K562 (cell line): ENCODE measurements around the gene TJAP1. TPM values are rescaled to one million over a fixed set of nuclear protein-coding genes. Genes with fewer than 3 reads are reported as not detected.

Source experiments
- ADNP ChIP-seq: fragments of 200-800 bp; sonication (Bioruptor generic); IDR thresholded peaks from 2 replicates; pipeline ENCODE4 v1.6.1; 2016; ENCODE audit warnings: missing genetic modification characterization, missing compliant biosample characterization
- CXXC5 ChIP-seq: fragments of 250-450 bp; sonication (Bioruptor Pico); IDR thresholded peaks from 2 replicates; pipeline ENCODE4 v1.8.0; 2022; ENCODE audit warnings: inconsistent platforms, mild to moderate bottlenecking, moderate library complexity
- E2F1 ChIP-seq: sonication (generic); formaldehyde crosslinking; IDR thresholded peaks from 2 replicates; pipeline ENCODE4 v1.8.1; 2023; ENCODE audit warnings: mild to moderate bottlenecking, missing genetic modification reagents, moderate library complexity
- EP300 ChIP-seq: IDR thresholded peaks from 2 replicates; pipeline ENCODE4 v1.6.1; 2012; ENCODE audit warnings: low read length, improper control_type of control experiment
- EWSR1 ChIP-seq: fragments of 450-650 bp; IDR thresholded peaks from 2 replicates; pipeline ENCODE4 v1.6.1; 2018; ENCODE audit warnings: borderline replicate concordance, mild to moderate bottlenecking, low read depth, moderate library complexity; ENCODE audit not compliant: partially characterized antibody
- FIP1L1 ChIP-seq: fragments of 200-400 bp; formaldehyde crosslinking; IDR thresholded peaks from 2 replicates; pipeline ENCODE4 v1.6.1; 2018; ENCODE audit warnings: mild to moderate bottlenecking, low read depth, low read length; ENCODE audit not compliant: poor library complexity, severe bottlenecking
- FOS ChIP-seq: IDR thresholded peaks from 3 replicates; pipeline ENCODE4 v1.6.1; 2011; ENCODE audit not compliant: insufficient read length; ENCODE audit errors: extremely low read depth
- HNRNPK ChIP-seq: fragments of 200-400 bp; formaldehyde crosslinking; IDR thresholded peaks from one replicate; pipeline ENCODE4 v1.6.1; 2018; ENCODE audit warnings: mild to moderate bottlenecking, low read depth, low read length; ENCODE audit not compliant: poor library complexity, severe bottlenecking
- HNRNPLL ChIP-seq: fragments of 200-400 bp; formaldehyde crosslinking; IDR thresholded peaks from 2 replicates; pipeline ENCODE4 v1.6.1; 2017; ENCODE audit warnings: low read length, low read depth, mild to moderate bottlenecking; ENCODE audit not compliant: poor library complexity, severe bottlenecking
- JUND ChIP-seq, 2 experiments: IDR thresholded peaks; 2 replicates in 1 of 2; 3 replicates in 1 of 2; pipeline ENCODE4 v1.6.1; 2011; ENCODE audit warnings: borderline replicate concordance in 2 of 2, low read depth in 2 of 2, low read length in 2 of 2, improper control_type of control experiment in 1 of 2, missing biosample characterization in 1 of 2, missing genetic modification characterization in 1 of 2, missing genetic modification reagents in 1 of 2
- KDM5B ChIP-seq: fragments of 200-600 bp; sonication (generic); IDR thresholded peaks from 2 replicates; pipeline ENCODE4 v1.6.1; 2012; ENCODE audit warnings: low read depth, mild to moderate bottlenecking, moderate library complexity, low read length, control low read depth, inconsistent platforms; ENCODE audit not compliant: insufficient replicate concordance
- KLF1 ChIP-seq: fragments of 450-650 bp; IDR thresholded peaks from 2 replicates; pipeline ENCODE4 v1.6.1; 2016; ENCODE audit warnings: missing genetic modification characterization, missing compliant biosample characterization
- MCM3 ChIP-seq: fragments of 450-650 bp; IDR thresholded peaks from 2 replicates; pipeline ENCODE4 v1.6.1; 2016
- MCM5 ChIP-seq: fragments of 450-650 bp; IDR thresholded peaks from 2 replicates; pipeline ENCODE4 v1.6.1; 2016; ENCODE audit warnings: low read depth
- MIER1 ChIP-seq: fragments of 450-650 bp; IDR thresholded peaks from 2 replicates; pipeline ENCODE4 v1.6.1; 2016; ENCODE audit warnings: antibody characterized with exemption, mild to moderate bottlenecking, low read depth
- PHF8 ChIP-seq: fragments of 200-600 bp; sonication (generic); IDR thresholded peaks from 2 replicates; pipeline ENCODE4 v1.6.1; 2012; ENCODE audit warnings: mixed run types, mild to moderate bottlenecking, inconsistent platforms, low read length, moderate library complexity, borderline replicate concordance
- RBM34 ChIP-seq: fragments of 200-400 bp; formaldehyde crosslinking; IDR thresholded peaks from 2 replicates; pipeline ENCODE4 v1.6.1; 2018; ENCODE audit warnings: low read length, borderline replicate concordance; ENCODE audit not compliant: insufficient read depth
- SMARCE1 ChIP-seq: fragments of 450-650 bp; IDR thresholded peaks from 2 replicates; pipeline ENCODE4 v1.7.1; 2016; ENCODE audit warnings: mild to moderate bottlenecking
- SNRNP70 ChIP-seq: fragments of 200-400 bp; formaldehyde crosslinking; optimal IDR thresholded peaks from 2 replicates; pipeline ENCODE3; 2017; ENCODE audit warnings: low read depth, low read length
- SRF ChIP-seq, 2 experiments: fragments of 250-450, 450-650 bp in 1 of 2; sonication (Bioruptor Pico) in 1 of 2; sonication (generic) in 1 of 2; formaldehyde crosslinking; IDR thresholded peaks; 2 replicates each; pipeline versions ENCODE4 v1.5.0 to v1.5.1; 2020 to 2022; ENCODE audit warnings: mild to moderate bottlenecking in 1 of 2, missing genetic modification reagents in 1 of 2
- SRSF9 ChIP-seq: fragments of 200-400 bp; formaldehyde crosslinking; IDR thresholded peaks from 2 replicates; pipeline ENCODE4 v1.6.1; 2017; ENCODE audit warnings: low read depth, low read length, borderline replicate concordance
- STAG1 ChIP-seq: sonication (generic); formaldehyde crosslinking; IDR thresholded peaks from 2 replicates; pipeline ENCODE4 v1.5.0; 2020; ENCODE audit warnings: missing genetic modification reagents, borderline replicate concordance
- SUPT5H ChIP-seq: fragments of 450-650 bp; IDR thresholded peaks from 2 replicates; pipeline ENCODE4 v1.6.1; 2016
- U2AF2 ChIP-seq: fragments of 200-400 bp; formaldehyde crosslinking; optimal IDR thresholded peaks from 2 replicates; pipeline ENCODE3; 2017; ENCODE audit warnings: low read depth, mild to moderate bottlenecking, low read length
- WHSC1 ChIP-seq: IDR thresholded peaks from one replicate; pipeline ENCODE4 v1.6.1; 2012; ENCODE audit warnings: low read length, control low read depth, inconsistent platforms
- ZBTB7A ChIP-seq: IDR thresholded peaks from 2 replicates; pipeline ENCODE4 v1.6.1; 2011; ENCODE audit warnings: low read depth, mild to moderate bottlenecking, low read length, moderate library complexity, borderline replicate concordance; ENCODE audit not compliant: control insufficient read depth
- ZFP30 ChIP-seq: fragments of 250-450 bp; sonication (Bioruptor Pico); IDR thresholded peaks from 2 replicates; pipeline ENCODE4 v1.8.0; 2022; ENCODE audit warnings: moderate library complexity, mild to moderate bottlenecking, inconsistent platforms, borderline replicate concordance
- ZNF347 ChIP-seq: fragments of 450-650 bp; formaldehyde crosslinking; IDR thresholded peaks from 2 replicates; pipeline ENCODE4 v1.4.0; 2020; ENCODE audit warnings: low read depth, mild to moderate bottlenecking, moderate library complexity
- ZNF830 ChIP-seq: fragments of 250-450 bp; sonication (Bioruptor Pico); IDR thresholded peaks from 2 replicates; pipeline ENCODE4 v1.5.0; 2021; ENCODE audit warnings: mild to moderate bottlenecking
- polyA plus RNA-seq, 8 experiments: library from polyadenylated mRNA; depleted of rRNA in 4 of 8; stranded (reverse) in 5 of 8; unstranded in 3 of 8; fragments of >200 nt; fragmentation: Nextera tagmentation in 2 of 8; fragmentation: Illumina TruSeq in 1 of 8; extraction: Ambion mirVana in 2 of 8; extraction: Trizol in 1 of 8; gene quantifications; 2 replicates each; pipeline versions ENCODE4 v1.2.1 to v1.2.3, GENCODE V29; 2011 to 2014; ENCODE audit warnings: inconsistent platforms in 1 of 8, missing spikeins in 1 of 8
- total RNA-seq, 7 experiments: library from RNA; depleted of rRNA in 6 of 7; stranded (reverse); fragments of >200 nt in 6 of 7; fragmentation: Illumina TruSeq in 2 of 7; extraction: Trizol in 2 of 7; gene quantifications; 2 replicates each; pipeline versions ENCODE4 v1.2.1 to v1.2.3, GENCODE V29; 2011 to 2021; ENCODE audit warnings: low replicate concordance in 1 of 7

TJAP1 gene
- total and polyA plus RNA-seq, 9 of the 15 experiments (the other 6 are each of a cell fraction or from before 2014, with no cell fraction given): 0.06 to 35.8 (median 16.2) TPM

GRCh38 chr6:43477235-43478007 is at the start of gene TJAP1 (continued):
- TF ChIP-seq MCM3 (no peak), CXXC5 (CRISPR knock-in tag) (peak; percentile 89), MCM5 (no peak), PHF8 (peak; percentile 89), KDM5B (peak; percentile 98), ADNP (tag) (no peak), ZNF830 (0 out of 2 replicates have a peak, but pooled peaks have one; percentile 36), FIP1L1 (no peak), MIER1 (no peak), HNRNPLL (peak; percentile 80), SMARCE1 (no peak), SRF (CRISPR knock-in tag; IDR thresholded peaks at IDR 0.05) (no peak), RBM34 (no peak), KLF1 (tag) (no peak), SNRNP70 (no peak), U2AF2 (no peak), HNRNPK (peak; percentile 39), WHSC1 (no peak), EP300 (peak; percentile 22; the same call in 1 of the 2 replicates), SUPT5H (peak; percentile 98), SRSF9 (no peak), STAG1 (CRISPR knock-in tag) (no peak), JUND (IDR thresholded peaks at IDR 0.05; ENCODE audit: borderline replicate concordance, low read depth, low read length) (peak; percentile 67), JUND (tag; IDR thresholded peaks at IDR 0.05; ENCODE audit: borderline replicate concordance, low read depth, low read length) (no peak; the same call in 2 of the 3 replicates), E2F1 (CRISPR knock-in tag) (no peak; the same call in 1 of the 2 replicates), FOS (no peak), ZNF347 (no peak), ZBTB7A (peak; percentile 23; the same call in 1 of the 2 replicates), EWSR1 (no peak), ZFP30 (CRISPR knock-in tag) (no peak)
